Natural killer cell (primary cell): ENCODE results near the gene SMG6. TPM values are rescaled to one million over a fixed set of nuclear protein-coding genes. Genes with fewer than 3 reads are reported as not detected.
A peak's percentile ranks its signal among the peaks of the same experiment; 100 is the strongest.

Source experiments
- ATAC-seq, 3 donors: fragments of 150-1000 bp in 2 of 3; fragments of 200-7000 bp in 1 of 3; cut with Tn5 transposase; 1 replicate in 1 of 3; 2 replicates in 2 of 3; pipeline ENCODE4 v1.10.0; 2021; ENCODE audit warnings: mild to moderate bottlenecking in 2 of 3, moderate library complexity in 2 of 3
- DNase-seq, 2 donors: peaks; one replicate each; pipeline versions ENCODE4 v3.0.0 to v3.0.0-alpha.2; 2013 to 2021; ENCODE audit warnings: mixed read lengths in 1 of 2
- H3K27ac ChIP-seq: one replicate; pipeline ENCODE4 v1.5.1; 2013; ENCODE audit warnings: mild to moderate bottlenecking, low read length
- H3K27me3 ChIP-seq: one replicate; pipeline ENCODE4 v1.6.1; 2013; ENCODE audit warnings: low read length; ENCODE audit not compliant: control insufficient read depth, insufficient read depth
- H3K36me3 ChIP-seq: one replicate; pipeline ENCODE4 v1.6.1; 2013; ENCODE audit warnings: low read length; ENCODE audit not compliant: control insufficient read depth, insufficient read depth
- H3K4me1 ChIP-seq: one replicate; pipeline ENCODE4 v1.6.1; 2013; ENCODE audit warnings: low read length; ENCODE audit not compliant: control insufficient read depth, insufficient read depth
- H3K4me3 ChIP-seq: one replicate; pipeline ENCODE4 v1.5.1; 2013; ENCODE audit warnings: low read length
- H3K9me3 ChIP-seq: one replicate; pipeline ENCODE4 v1.6.1; 2013; ENCODE audit warnings: low read length; ENCODE audit not compliant: control insufficient read depth, insufficient read depth
- H3K27ac Mint-ChIP-seq, 2 donors: one replicate each; pipeline ENCODE4 v1.8.0; 2022; ENCODE audit warnings: mild to moderate bottlenecking in 2 of 2, mixed read lengths in 2 of 2, moderate library complexity in 1 of 2
- H3K27me3 Mint-ChIP-seq, 2 donors: one replicate each; pipeline ENCODE4 v1.8.0; 2022; ENCODE audit warnings: low read depth in 2 of 2, mixed read lengths in 2 of 2
- H3K36me3 Mint-ChIP-seq: one replicate; pipeline ENCODE4 v1.8.0; 2022; ENCODE audit warnings: mixed read lengths
- H3K4me1 Mint-ChIP-seq, 2 donors: one replicate each; pipeline ENCODE4 v1.8.0; 2022; ENCODE audit warnings: mixed read lengths in 2 of 2
- H3K4me3 Mint-ChIP-seq: one replicate; pipeline ENCODE4 v1.8.0; 2022; ENCODE audit warnings: mild to moderate bottlenecking, moderate library complexity, mixed read lengths
- H3K9me3 Mint-ChIP-seq, 2 donors: one replicate each; pipeline ENCODE4 v1.8.0; 2022; ENCODE audit warnings: mixed read lengths in 2 of 2
- WGBS: methylation state at CpG from one replicate; pipeline ENCODE4 v1.1.7; 2013; ENCODE audit warnings: missing lambda C conversion rate; ENCODE audit not compliant: insufficient coverage; 5-methylcytosine and 5-hydroxymethylcytosine counted together
- intact Hi-C: fragments of 100-400 bp; cut with micrococcal nuclease; formaldehyde crosslinking; loops from one replicate; pipeline ENCODE4 v1.14.2; 2022
- total RNA-seq, 4 donors: library from RNA; stranded (reverse); fragments of 120-200 nt in 1 of 4; gene quantifications; one replicate each; pipeline versions ENCODE4 v1.2.3 to v1.2.4, GENCODE V29; 2013 to 2022
- TF ChIP-seq, protein P1 (sequence below): fragments of 200-600 bp; IDR thresholded peaks from one replicate; pipeline ENCODE4 v1.8.0; 2022; ENCODE audit warnings: antibody characterized with exemption

Gene SMG6
- total RNA-seq, 3 donors from 2014 or later (not counting 1 experiment from before 2014, with no cell fraction given), result 41.6 to 49.4 (median 48.2) TPM

DNA sequence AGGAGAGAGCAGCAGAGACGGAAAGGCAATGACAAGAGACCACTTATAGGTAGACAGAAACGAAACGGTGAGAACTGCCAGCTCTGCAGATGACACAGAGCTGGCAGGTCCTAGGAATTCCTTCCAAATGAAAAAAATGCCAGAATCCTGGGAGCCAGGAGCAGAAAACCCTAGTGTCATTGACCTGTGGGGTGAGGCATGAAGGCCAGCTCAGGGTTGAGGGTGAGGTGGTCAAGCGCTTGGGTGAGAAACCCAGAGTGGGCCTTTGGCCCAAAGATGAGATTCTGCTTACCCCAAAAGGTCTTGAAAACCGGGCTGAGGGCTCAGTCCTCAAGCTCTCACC, 239.5 kb downstream of the SMG6 start:
- H3K27ac ChIP-seq, result peak overlapping the region; percentile 17
- H3K27ac Mint-ChIP-seq, result peak overlapping the region; percentile 78 to 85
- H3K9me3 Mint-ChIP-seq, result no peaks in the 10 kb centered on the region
- H3K27me3 Mint-ChIP-seq, result no peaks in the 10 kb centered on the region
- WGBS, result 65% methylated on average over 5 of the region's 5 CpGs
- intact Hi-C loops, result no loop called here
- H3K4me1 Mint-ChIP-seq, result peaks cover 17 to 48% of the 10 kb centered on the region in 2 donors
- H3K4me1 ChIP-seq, result peaks cover 39% of the 10 kb centered on the region
- ATAC-seq, result no peak
- H3K36me3 ChIP-seq, result peaks cover 31% of the 10 kb centered on the region
- H3K4me3 ChIP-seq, result no peak overlapping the region
- no peaks in the 10 kb centered on the region for H3K27me3 ChIP-seq
- TF ChIP-seq, protein P1, sequence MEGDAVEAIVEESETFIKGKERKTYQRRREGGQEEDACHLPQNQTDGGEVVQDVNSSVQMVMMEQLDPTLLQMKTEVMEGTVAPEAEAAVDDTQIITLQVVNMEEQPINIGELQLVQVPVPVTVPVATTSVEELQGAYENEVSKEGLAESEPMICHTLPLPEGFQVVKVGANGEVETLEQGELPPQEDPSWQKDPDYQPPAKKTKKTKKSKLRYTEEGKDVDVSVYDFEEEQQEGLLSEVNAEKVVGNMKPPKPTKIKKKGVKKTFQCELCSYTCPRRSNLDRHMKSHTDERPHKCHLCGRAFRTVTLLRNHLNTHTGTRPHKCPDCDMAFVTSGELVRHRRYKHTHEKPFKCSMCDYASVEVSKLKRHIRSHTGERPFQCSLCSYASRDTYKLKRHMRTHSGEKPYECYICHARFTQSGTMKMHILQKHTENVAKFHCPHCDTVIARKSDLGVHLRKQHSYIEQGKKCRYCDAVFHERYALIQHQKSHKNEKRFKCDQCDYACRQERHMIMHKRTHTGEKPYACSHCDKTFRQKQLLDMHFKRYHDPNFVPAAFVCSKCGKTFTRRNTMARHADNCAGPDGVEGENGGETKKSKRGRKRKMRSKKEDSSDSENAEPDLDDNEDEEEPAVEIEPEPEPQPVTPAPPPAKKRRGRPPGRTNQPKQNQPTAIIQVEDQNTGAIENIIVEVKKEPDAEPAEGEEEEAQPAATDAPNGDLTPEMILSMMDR, result no peak
- H3K9me3 ChIP-seq, result no peaks in the 10 kb centered on the region
- H3K4me3 Mint-ChIP-seq, result no peak overlapping the region
- no peaks in the 10 kb centered on the region for H3K36me3 Mint-ChIP-seq
- no peak for DNase-seq

DNA sequence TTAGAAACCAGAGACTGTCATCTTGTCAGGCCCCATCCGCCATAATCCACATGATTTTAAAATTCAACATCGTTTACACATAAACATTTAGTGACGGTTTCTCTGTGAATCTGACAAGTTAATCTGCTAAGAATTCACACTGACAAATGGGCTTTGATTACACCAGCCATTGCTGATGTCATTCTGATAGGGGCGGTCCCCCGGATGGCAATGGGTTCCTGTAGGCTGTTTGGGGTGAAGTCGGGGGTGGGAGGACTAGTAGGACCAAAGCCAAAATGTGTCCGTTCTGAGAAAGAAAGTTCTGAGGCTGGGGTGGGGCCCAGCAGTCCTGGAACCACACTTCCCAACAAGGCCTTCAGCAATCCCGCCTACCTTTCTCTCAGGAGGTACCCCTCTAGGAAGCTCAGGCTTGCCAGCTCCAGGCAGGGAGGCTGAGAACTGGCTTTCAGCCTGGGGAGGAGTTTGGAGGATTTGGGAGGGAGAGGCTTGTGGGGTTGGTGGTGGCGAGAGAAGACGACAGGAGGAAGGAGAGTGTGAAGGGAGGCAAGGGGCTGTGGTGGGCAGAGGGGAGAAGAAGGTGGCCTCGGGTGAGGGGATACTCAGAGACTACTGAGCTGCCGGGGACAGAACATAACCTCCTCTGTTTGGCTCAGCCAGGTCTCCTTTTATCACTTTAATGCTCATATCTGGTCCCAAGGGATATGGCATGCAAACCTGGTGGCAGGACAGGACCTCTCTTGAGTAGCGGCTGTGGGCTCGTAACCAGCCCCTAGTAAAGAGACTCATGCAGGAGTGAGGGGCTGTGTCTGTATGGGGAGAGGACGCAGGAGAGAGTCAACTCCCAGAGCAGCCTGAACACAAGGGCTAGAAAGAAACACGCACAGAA, 240.1 kb downstream of the SMG6 start:
- Histone ChIP-seq H3K9me3 (no peaks in the 10 kb centered on the region), H3K4me3 (no peak overlapping the region), H3K36me3 (peaks cover 28% of the 10 kb centered on the region), H3K27me3 (no peaks in the 10 kb centered on the region), H3K27ac (no peak overlapping the region), H3K4me1 (peaks cover 44% of the 10 kb centered on the region)
- ATAC-seq (no peak), DNase-seq (no peak)
- Mint-ChIP-seq H3K4me3 (no peak overlapping the region), H3K9me3 (no peaks in the 10 kb centered on the region), H3K4me1 (peaks cover 17 to 48% of the 10 kb centered on the region in 2 donors), H3K27ac (peak overlapping the region in 1 of 2 donors; percentile 85), H3K27me3 (no peaks in the 10 kb centered on the region), H3K36me3 (no peaks in the 10 kb centered on the region)
- TF ChIP-seq, protein P1, result no peak
- intact Hi-C loops, result no loop called here
- 86% methylated on average over 15 of the region's 16 CpGs for WGBS

DNA sequence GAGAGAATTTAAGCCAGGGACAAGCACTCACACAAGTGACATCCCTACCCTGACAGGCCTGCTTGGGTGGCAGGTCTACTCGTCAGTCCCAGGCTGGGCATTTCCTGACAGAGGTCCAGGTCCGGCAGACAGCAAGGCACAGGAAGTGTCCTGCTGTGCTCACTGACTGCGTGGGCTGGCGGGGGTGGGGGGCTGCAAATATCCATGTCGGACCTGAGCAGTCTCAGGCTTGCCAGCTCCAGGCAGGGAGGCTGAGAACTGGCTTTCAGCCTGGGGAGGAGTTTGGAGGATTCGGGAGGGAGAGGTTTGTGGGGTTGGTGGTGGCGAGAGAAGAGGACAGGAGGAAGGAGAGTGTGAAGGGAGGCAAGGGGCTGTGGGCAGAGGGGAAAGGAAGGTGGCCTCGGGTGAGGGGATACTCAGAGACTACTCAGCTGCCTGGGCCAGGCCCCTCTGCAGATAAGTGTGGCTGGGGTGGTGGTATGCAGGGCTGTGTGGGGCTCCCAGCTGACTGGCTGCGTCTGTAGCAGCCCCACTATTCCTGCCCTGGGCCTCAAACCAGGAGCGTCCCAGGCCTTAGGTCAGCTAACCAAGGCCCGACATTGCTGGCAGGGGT, 240.9 kb downstream of the SMG6 start:
- peaks cover 17 to 48% of the 10 kb centered on the region in 2 donors for H3K4me1 Mint-ChIP-seq
- Histone ChIP-seq H3K4me3 (no peak overlapping the region), H3K27me3 (no peaks in the 10 kb centered on the region), H3K4me1 (peaks cover 47% of the 10 kb centered on the region), H3K27ac (no peak overlapping the region), H3K9me3 (no peaks in the 10 kb centered on the region), H3K36me3 (peaks cover 24% of the 10 kb centered on the region)
- H3K4me3 Mint-ChIP-seq, result no peak overlapping the region
- no peaks in the 10 kb centered on the region for H3K27me3 Mint-ChIP-seq
- DNase-seq (no peak), ATAC-seq (no peak)
- H3K36me3 Mint-ChIP-seq, result no peaks in the 10 kb centered on the region
- WGBS, result 74% methylated on average over 11 of the region's 11 CpGs
- intact Hi-C loops, result no loop called here
- peak overlapping the region in 1 of 2 donors; percentile 85 for H3K27ac Mint-ChIP-seq
- TF ChIP-seq, protein P1, result no peak
- H3K9me3 Mint-ChIP-seq, result no peaks in the 10 kb centered on the region
